DOHH2 (cell line): ENCODE measurements around the gene SETD3.

Source experiments
- H3F3A ChIP-seq: fragments of 200-600 bp; sonication (generic), shearing (Covaris generic); 2 replicates; pipeline ENCODE4 v1.6.0; 2016; ENCODE audit warnings: antibody characterized with exemption, mild to moderate bottlenecking; ENCODE audit not compliant: control insufficient read depth, insufficient read depth
- H3K27ac ChIP-seq: fragments of 200-600 bp; sonication (generic); 2 replicates; pipeline ENCODE4 v1.5.1; 2014; ENCODE audit warnings: low read depth, mild to moderate bottlenecking, low read length, moderate library complexity
- H3K27me3 ChIP-seq: fragments of 200-600 bp; sonication (generic); 2 replicates; pipeline ENCODE4 v1.6.1; 2014; ENCODE audit warnings: mild to moderate bottlenecking, low read length, mixed read lengths; ENCODE audit not compliant: control insufficient read depth
- H3K36me3 ChIP-seq: fragments of 200-600 bp; sonication (generic); 2 replicates; pipeline ENCODE4 v1.6.1; 2014; ENCODE audit warnings: mild to moderate bottlenecking, low read length, moderate library complexity, mixed read lengths; ENCODE audit not compliant: control insufficient read depth
- H3K4me1 ChIP-seq: fragments of 200-600 bp; sonication (generic); 2 replicates; pipeline ENCODE4 v1.6.1; 2014; ENCODE audit warnings: mild to moderate bottlenecking, low read length, mixed read lengths; ENCODE audit not compliant: control insufficient read depth
- H3K4me2 ChIP-seq: fragments of 200-600 bp; sonication (generic); 2 replicates; pipeline ENCODE4 v1.6.0; 2014; ENCODE audit warnings: mild to moderate bottlenecking, low read length, moderate library complexity
- H3K4me3 ChIP-seq: fragments of 200-600 bp; sonication (generic); 2 replicates; pipeline ENCODE4 v1.5.1; 2014; ENCODE audit warnings: mild to moderate bottlenecking, low read length, mixed read lengths
- H3K79me2 ChIP-seq: fragments of 200-600 bp; sonication (generic); 2 replicates; pipeline ENCODE4 v1.6.1; 2014; ENCODE audit warnings: mild to moderate bottlenecking, low read length, mixed read lengths; ENCODE audit not compliant: control insufficient read depth
- H3K9me2 ChIP-seq: fragments of 200-600 bp; sonication (generic); replicated peaks from 2 replicates; pipeline ENCODE4 v1.6.1; 2014; ENCODE audit warnings: mild to moderate bottlenecking, low read length, mixed read lengths; ENCODE audit not compliant: control insufficient read depth
- H3K9me3 ChIP-seq: fragments of 200-600 bp; sonication (generic); 2 replicates; pipeline ENCODE4 v1.6.1; 2014; ENCODE audit warnings: antibody characterized with exemption, low read length, mixed read lengths; ENCODE audit not compliant: control insufficient read depth, insufficient read depth
- H4K20me1 ChIP-seq: fragments of 200-600 bp; sonication (generic); 2 replicates; pipeline ENCODE4 v1.6.0; 2014; ENCODE audit warnings: low read depth, mild to moderate bottlenecking, antibody characterized with exemption, low read length, moderate library complexity; ENCODE audit not compliant: control insufficient read depth, insufficient read depth
- EZH2phosphoT487 ChIP-seq: fragments of 200-600 bp; sonication (generic); IDR thresholded peaks from 2 replicates; pipeline ENCODE4 v1.6.1; 2017; ENCODE audit warnings: borderline replicate concordance, mild to moderate bottlenecking, antibody characterized with exemption, low read length, moderate library complexity, mixed read lengths
- TF ChIP-seq, protein P1 (sequence below): fragments of 200-600 bp; sonication (generic); IDR thresholded peaks from one replicate; pipeline ENCODE4 v1.5.1; 2014; ENCODE audit warnings: antibody characterized with exemption, mild to moderate bottlenecking, low read depth, low read length; ENCODE audit not compliant: poor library complexity, severe bottlenecking

Gene SETD3

DNA sequence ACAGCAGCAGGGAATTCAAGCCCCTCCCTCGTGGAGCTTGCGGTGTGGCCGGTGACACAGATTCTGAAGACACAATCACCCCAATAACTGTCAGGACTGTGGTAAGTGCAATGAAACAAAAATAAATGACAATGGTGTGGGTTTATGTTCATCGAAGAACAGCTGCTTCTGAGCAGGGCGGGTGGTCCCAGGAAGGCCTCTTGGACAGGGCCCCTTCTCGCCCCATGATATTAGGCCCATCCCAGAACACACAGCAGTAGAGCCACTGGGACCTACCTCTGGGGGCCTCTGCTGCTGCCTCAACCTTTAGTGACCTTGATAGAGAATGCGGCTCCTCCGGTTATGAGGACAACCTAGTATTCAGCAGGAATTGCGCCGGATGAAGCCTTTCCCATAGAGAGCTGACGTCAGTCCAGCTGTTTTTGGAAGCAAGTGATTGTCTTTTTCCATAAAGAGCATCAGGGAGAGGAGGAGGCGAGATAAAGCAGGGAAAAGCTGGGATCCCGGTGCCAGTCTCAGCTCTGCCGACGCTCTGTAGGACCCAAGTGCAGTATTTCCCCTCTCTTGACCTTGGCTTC is 124.5 kb downstream of the SETD3 start:
- Histone ChIP-seq H3K4me2 (no peak overlapping the region), H3K9me2 (no peaks in the 10 kb centered on the region), H3K36me3 (no peaks in the 10 kb centered on the region), H3K4me3 (no peak overlapping the region), H3F3A (no peaks in the 10 kb centered on the region), H3K9me3 (no peaks in the 10 kb centered on the region), H4K20me1 (no peaks in the 10 kb centered on the region), H3K79me2 (no peaks in the 10 kb centered on the region), H3K27ac (no peak overlapping the region), H3K27me3 (no peaks in the 10 kb centered on the region), H3K4me1 (no peaks in the 10 kb centered on the region)
- no peak for TF ChIP-seq EZH2phosphoT487
- TF ChIP-seq, protein P1, sequence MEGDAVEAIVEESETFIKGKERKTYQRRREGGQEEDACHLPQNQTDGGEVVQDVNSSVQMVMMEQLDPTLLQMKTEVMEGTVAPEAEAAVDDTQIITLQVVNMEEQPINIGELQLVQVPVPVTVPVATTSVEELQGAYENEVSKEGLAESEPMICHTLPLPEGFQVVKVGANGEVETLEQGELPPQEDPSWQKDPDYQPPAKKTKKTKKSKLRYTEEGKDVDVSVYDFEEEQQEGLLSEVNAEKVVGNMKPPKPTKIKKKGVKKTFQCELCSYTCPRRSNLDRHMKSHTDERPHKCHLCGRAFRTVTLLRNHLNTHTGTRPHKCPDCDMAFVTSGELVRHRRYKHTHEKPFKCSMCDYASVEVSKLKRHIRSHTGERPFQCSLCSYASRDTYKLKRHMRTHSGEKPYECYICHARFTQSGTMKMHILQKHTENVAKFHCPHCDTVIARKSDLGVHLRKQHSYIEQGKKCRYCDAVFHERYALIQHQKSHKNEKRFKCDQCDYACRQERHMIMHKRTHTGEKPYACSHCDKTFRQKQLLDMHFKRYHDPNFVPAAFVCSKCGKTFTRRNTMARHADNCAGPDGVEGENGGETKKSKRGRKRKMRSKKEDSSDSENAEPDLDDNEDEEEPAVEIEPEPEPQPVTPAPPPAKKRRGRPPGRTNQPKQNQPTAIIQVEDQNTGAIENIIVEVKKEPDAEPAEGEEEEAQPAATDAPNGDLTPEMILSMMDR: no peak

DNA sequence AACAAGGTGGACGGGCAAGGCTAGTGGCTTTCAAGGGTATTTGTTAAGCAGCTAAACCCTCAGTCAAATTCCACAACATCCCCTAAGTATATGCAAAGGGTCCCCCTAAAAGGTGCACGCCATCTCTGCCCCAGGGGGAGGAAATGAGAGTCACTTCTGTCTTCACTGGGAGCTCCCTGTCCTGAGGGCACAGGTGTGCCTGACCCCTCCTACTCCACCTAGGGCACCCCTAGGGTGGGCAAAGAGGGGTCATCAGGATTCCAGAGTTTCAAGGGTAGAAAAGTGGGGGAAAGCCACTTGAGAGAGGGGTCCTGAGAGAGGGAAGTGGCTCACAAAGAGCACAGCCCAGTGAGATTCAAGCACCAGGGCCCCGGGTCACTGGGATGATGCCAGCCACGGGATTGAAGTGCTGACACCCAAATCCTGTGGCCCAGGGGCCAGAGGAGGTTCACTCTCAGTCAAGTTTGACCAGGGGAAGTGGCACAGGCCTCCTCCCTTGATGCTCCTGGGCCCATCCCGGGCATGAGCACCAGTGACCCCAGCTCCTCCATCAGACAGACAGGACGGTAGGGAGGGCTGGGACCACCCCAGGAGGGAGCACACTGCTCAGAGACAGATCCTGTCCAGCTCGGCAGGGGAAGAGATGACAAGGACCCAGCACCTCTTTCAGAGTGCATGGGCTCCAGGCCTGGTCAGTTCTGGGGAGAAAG is 126.3 kb downstream of the SETD3 start:
- no peaks in the 10 kb centered on the region for H3K4me1 ChIP-seq

GRCh38 chr14:99352688-99353280 is 127.9 kb downstream of the SETD3 start:
- no peaks in the 10 kb centered on the region for H3K9me3 ChIP-seq
- no peak overlapping the region for H3K4me3 ChIP-seq
- no peaks in the 10 kb centered on the region for H3K27me3 ChIP-seq
- no peak overlapping the region for H3K4me2 ChIP-seq
- H3K9me2 ChIP-seq: no peaks in the 10 kb centered on the region
- H3K79me2 ChIP-seq: no peaks in the 10 kb centered on the region
- H4K20me1 ChIP-seq: no peaks in the 10 kb centered on the region
- TF ChIP-seq EZH2phosphoT487: no peak
- TF ChIP-seq, protein P1: no peak
- H3F3A ChIP-seq: no peaks in the 10 kb centered on the region
- H3K36me3 ChIP-seq: no peaks in the 10 kb centered on the region
- H3K27ac ChIP-seq: no peak overlapping the region
- H3K4me1 ChIP-seq: no peaks in the 10 kb centered on the region

More for the DNA sequence above, 126.3 kb downstream of the SETD3 start:
- Histone ChIP-seq H3F3A (no peaks in the 10 kb centered on the region), H3K9me3 (no peaks in the 10 kb centered on the region), H3K27ac (no peak overlapping the region), H3K36me3 (no peaks in the 10 kb centered on the region), H4K20me1 (no peaks in the 10 kb centered on the region), H3K27me3 (no peaks in the 10 kb centered on the region), H3K4me3 (no peak overlapping the region), H3K79me2 (no peaks in the 10 kb centered on the region), H3K9me2 (no peaks in the 10 kb centered on the region), H3K4me2 (no peak overlapping the region)
- TF ChIP-seq, protein P1: no peak
- TF ChIP-seq EZH2phosphoT487: no peak
